GM23338 (cell line): ENCODE results near the gene ZBTB26. TPM values are rescaled to one million over a fixed set of nuclear protein-coding genes. Genes with fewer than 3 reads are reported as not detected.

Experiments
- ATAC-seq: fragments of 200-7000 bp; cut with Tn5 transposase; 3 replicates; pipeline ENCODE4 v1.9.1; 2020
- DNase-seq: peaks from one replicate; pipeline ENCODE4 v3.0.0-alpha.2; 2015; ENCODE audit warnings: low spot score
- H2AFZ ChIP-seq: fragments of 200-600 bp; sonication (generic); 2 replicates; pipeline ENCODE4 v1.8.0; 2016; ENCODE audit warnings: antibody characterized with exemption, mild to moderate bottlenecking, moderate library complexity
- H3F3A ChIP-seq: fragments of 200-600 bp; sonication (generic); replicated peaks from 2 replicates; pipeline ENCODE4 v1.8.0; 2017; ENCODE audit warnings: antibody characterized with exemption, mixed run types, low read depth
- H3K27ac ChIP-seq: fragments of 200-600 bp; sonication (generic); 2 replicates; pipeline ENCODE4 v1.6.1; 2016; ENCODE audit warnings: low read depth
- H3K27me3 ChIP-seq: fragments of 200-600 bp; sonication (generic); 2 replicates; pipeline ENCODE4 v1.8.0; 2016; ENCODE audit warnings: mild to moderate bottlenecking, mixed run types, moderate library complexity; ENCODE audit not compliant: insufficient read depth
- H3K36me3 ChIP-seq: fragments of 200-600 bp; sonication (generic); 2 replicates; pipeline ENCODE4 v1.8.0; 2016; ENCODE audit warnings: mild to moderate bottlenecking; ENCODE audit not compliant: insufficient read depth
- H3K4me1 ChIP-seq: fragments of 200-600 bp; sonication (generic); 2 replicates; pipeline ENCODE4 v1.8.0; 2016; ENCODE audit warnings: mild to moderate bottlenecking, moderate library complexity; ENCODE audit not compliant: insufficient read depth
- H3K4me2 ChIP-seq: fragments of 200-600 bp; sonication (generic); 2 replicates; pipeline ENCODE4 v1.7.1; 2017; ENCODE audit warnings: mixed run types
- H3K4me3 ChIP-seq: fragments of 200-600 bp; sonication (generic); 2 replicates; pipeline ENCODE4 v1.6.1; 2016; ENCODE audit warnings: mixed run types
- H3K79me2 ChIP-seq: fragments of 200-600 bp; sonication (generic); replicated peaks from 2 replicates; pipeline ENCODE4 v1.8.0; 2017; ENCODE audit warnings: mild to moderate bottlenecking; ENCODE audit not compliant: insufficient read depth
- H3K9me2 ChIP-seq: fragments of 200-600 bp; sonication (generic); 2 replicates; pipeline ENCODE4 v1.8.0; 2017; ENCODE audit not compliant: insufficient read depth
- H4K20me1 ChIP-seq: fragments of 200-600 bp; sonication (generic); replicated peaks from 2 replicates; pipeline ENCODE4 v1.8.0; 2017; ENCODE audit warnings: mild to moderate bottlenecking; ENCODE audit not compliant: insufficient read depth
- H3K27ac Mint-ChIP-seq: 2 replicates; pipeline ENCODE4 v1.8.0; 2020; ENCODE audit warnings: inconsistent platforms, mild to moderate bottlenecking, moderate library complexity, mixed read lengths
- H3K27me3 Mint-ChIP-seq: 3 replicates; pipeline ENCODE4 v1.8.0; 2022; ENCODE audit warnings: low read depth, mild to moderate bottlenecking, moderate library complexity, mixed read lengths, inconsistent platforms; ENCODE audit not compliant: insufficient read depth, poor library complexity
- H3K36me3 Mint-ChIP-seq: 3 replicates; pipeline ENCODE4 v1.8.0; 2021; ENCODE audit warnings: low read depth, mild to moderate bottlenecking, inconsistent platforms, moderate library complexity, mixed read lengths
- H3K4me1 Mint-ChIP-seq: 3 replicates; pipeline ENCODE4 v1.8.0; 2020; ENCODE audit warnings: mild to moderate bottlenecking, inconsistent platforms, mixed read lengths
- H3K4me3 Mint-ChIP-seq: 3 replicates; pipeline ENCODE4 v1.8.0; 2021; ENCODE audit warnings: moderate library complexity, mild to moderate bottlenecking, inconsistent platforms, mixed read lengths
- H3K9me3 Mint-ChIP-seq: 3 replicates; pipeline ENCODE4 v1.8.0; 2020; ENCODE audit warnings: moderate library complexity, mild to moderate bottlenecking, inconsistent platforms, mixed read lengths
- CREB1 ChIP-seq: fragments of 250-450 bp; sonication (Bioruptor Pico); IDR thresholded peaks from 2 replicates; pipeline ENCODE4 v1.5.0; 2020; ENCODE audit warnings: low read depth, mild to moderate bottlenecking, moderate library complexity
- EZH2 ChIP-seq: fragments of 200-600 bp; sonication (generic); IDR thresholded peaks from one replicate; pipeline ENCODE4 v1.8.0; 2017; ENCODE audit warnings: antibody characterized with exemption, mild to moderate bottlenecking, low read depth; ENCODE audit not compliant: unreplicated experiment
- EZH2phosphoT487 ChIP-seq: fragments of 200-600 bp; sonication (generic); IDR thresholded peaks from one replicate; pipeline ENCODE4 v1.8.1; 2018; ENCODE audit warnings: antibody characterized with exemption; ENCODE audit not compliant: unreplicated experiment
- JUNB ChIP-seq: IDR thresholded peaks from one replicate; pipeline ENCODE4 v1.6.1; 2016; ENCODE audit warnings: antibody characterized with exemption; ENCODE audit not compliant: unreplicated experiment
- NANOG ChIP-seq: IDR thresholded peaks from 2 replicates; pipeline ENCODE4 v1.6.1; 2016; ENCODE audit warnings: antibody characterized with exemption, borderline replicate concordance
- STAT1 ChIP-seq: IDR thresholded peaks from one replicate; pipeline ENCODE4 v1.6.1; 2016; ENCODE audit warnings: antibody characterized with exemption; ENCODE audit not compliant: unreplicated experiment
- ZNF114 ChIP-seq: fragments of 250-450 bp; sonication (Bioruptor Pico); IDR thresholded peaks from 2 replicates; pipeline ENCODE4 v1.5.0; 2020; ENCODE audit warnings: mild to moderate bottlenecking, moderate library complexity
- ZNF331 ChIP-seq: fragments of 250-450 bp; sonication (Bioruptor Pico); IDR thresholded peaks from 2 replicates; pipeline ENCODE4 v1.5.0; 2020; ENCODE audit warnings: low read depth, mild to moderate bottlenecking, moderate library complexity
- polyA plus RNA-seq: library from polyadenylated mRNA; unstranded; fragments of >200 nt; fragmentation: Nextera tagmentation; extraction: Ambion mirVana; gene quantifications from 2 replicates; pipeline ENCODE4 v1.2.1, GENCODE V29; 2016
- total RNA-seq: library from RNA; depleted of rRNA; stranded (reverse); fragments of >200 nt; shearing (Covaris generic); gene quantifications from 2 replicates; pipeline ENCODE4 v1.2.3, GENCODE V29; 2014
- TF ChIP-seq, protein P1 (sequence below): fragments of 250-450 bp; sonication (Bioruptor Pico); IDR thresholded peaks from 2 replicates; pipeline ENCODE4 v1.5.0; 2020; ENCODE audit warnings: mild to moderate bottlenecking, moderate library complexity

Gene ZBTB26
- total and polyA plus RNA-seq, 2 experiments from 2014 or later, result 3.0 to 9.0 TPM

DNA sequence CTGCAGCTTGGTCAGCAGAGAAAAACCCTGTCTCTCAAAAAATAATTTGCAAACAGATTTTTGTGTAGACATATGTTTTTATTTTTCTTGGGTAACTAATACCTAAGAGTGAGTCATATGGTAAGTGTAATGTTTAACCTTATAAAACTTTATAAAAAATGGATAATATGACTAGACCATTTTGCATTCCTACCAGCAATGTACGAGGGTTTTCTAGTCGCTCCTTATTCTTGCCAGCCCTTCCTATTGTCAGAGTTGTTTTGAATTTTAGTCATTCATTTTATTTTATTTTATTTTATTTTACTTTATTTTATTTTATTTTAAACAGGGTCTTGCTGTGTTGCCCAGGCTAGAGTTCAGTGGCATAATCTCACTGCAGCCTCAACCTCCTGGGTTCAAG, 47.3 kb upstream of the ZBTB26 start:
- Histone ChIP-seq H2AFZ (no peak overlapping the region), H3K27ac (no peak overlapping the region), H3K36me3 (no peaks in the 10 kb centered on the region), H3K27me3 (no peaks in the 10 kb centered on the region), H3K9me2 (no peaks in the 10 kb centered on the region), H3K4me3 (no peak overlapping the region), H3F3A (no peaks in the 10 kb centered on the region), H3K4me2 (no peak overlapping the region), H4K20me1 (peaks cover 20% of the 10 kb centered on the region; the same call in 1 of the 2 replicates), H3K79me2 (peaks cover 83% of the 10 kb centered on the region), H3K4me1 (no peaks in the 10 kb centered on the region)
- Mint-ChIP-seq H3K36me3 (no peaks in the 10 kb centered on the region; the same call in 1 of the 3 replicates), H3K4me1 (no peaks in the 10 kb centered on the region), H3K27ac (no peak overlapping the region), H3K4me3 (no peak overlapping the region), H3K27me3 (no peaks in the 10 kb centered on the region), H3K9me3 (no peaks in the 10 kb centered on the region)
- no peak for TF ChIP-seq EZH2
- no peak for TF ChIP-seq ZNF114 (CRISPR knock-in tag)
- TF ChIP-seq STAT1, result no peak
- no peak for TF ChIP-seq NANOG
- TF ChIP-seq CREB1 (CRISPR knock-in tag), result no peak
- TF ChIP-seq, protein P1, sequence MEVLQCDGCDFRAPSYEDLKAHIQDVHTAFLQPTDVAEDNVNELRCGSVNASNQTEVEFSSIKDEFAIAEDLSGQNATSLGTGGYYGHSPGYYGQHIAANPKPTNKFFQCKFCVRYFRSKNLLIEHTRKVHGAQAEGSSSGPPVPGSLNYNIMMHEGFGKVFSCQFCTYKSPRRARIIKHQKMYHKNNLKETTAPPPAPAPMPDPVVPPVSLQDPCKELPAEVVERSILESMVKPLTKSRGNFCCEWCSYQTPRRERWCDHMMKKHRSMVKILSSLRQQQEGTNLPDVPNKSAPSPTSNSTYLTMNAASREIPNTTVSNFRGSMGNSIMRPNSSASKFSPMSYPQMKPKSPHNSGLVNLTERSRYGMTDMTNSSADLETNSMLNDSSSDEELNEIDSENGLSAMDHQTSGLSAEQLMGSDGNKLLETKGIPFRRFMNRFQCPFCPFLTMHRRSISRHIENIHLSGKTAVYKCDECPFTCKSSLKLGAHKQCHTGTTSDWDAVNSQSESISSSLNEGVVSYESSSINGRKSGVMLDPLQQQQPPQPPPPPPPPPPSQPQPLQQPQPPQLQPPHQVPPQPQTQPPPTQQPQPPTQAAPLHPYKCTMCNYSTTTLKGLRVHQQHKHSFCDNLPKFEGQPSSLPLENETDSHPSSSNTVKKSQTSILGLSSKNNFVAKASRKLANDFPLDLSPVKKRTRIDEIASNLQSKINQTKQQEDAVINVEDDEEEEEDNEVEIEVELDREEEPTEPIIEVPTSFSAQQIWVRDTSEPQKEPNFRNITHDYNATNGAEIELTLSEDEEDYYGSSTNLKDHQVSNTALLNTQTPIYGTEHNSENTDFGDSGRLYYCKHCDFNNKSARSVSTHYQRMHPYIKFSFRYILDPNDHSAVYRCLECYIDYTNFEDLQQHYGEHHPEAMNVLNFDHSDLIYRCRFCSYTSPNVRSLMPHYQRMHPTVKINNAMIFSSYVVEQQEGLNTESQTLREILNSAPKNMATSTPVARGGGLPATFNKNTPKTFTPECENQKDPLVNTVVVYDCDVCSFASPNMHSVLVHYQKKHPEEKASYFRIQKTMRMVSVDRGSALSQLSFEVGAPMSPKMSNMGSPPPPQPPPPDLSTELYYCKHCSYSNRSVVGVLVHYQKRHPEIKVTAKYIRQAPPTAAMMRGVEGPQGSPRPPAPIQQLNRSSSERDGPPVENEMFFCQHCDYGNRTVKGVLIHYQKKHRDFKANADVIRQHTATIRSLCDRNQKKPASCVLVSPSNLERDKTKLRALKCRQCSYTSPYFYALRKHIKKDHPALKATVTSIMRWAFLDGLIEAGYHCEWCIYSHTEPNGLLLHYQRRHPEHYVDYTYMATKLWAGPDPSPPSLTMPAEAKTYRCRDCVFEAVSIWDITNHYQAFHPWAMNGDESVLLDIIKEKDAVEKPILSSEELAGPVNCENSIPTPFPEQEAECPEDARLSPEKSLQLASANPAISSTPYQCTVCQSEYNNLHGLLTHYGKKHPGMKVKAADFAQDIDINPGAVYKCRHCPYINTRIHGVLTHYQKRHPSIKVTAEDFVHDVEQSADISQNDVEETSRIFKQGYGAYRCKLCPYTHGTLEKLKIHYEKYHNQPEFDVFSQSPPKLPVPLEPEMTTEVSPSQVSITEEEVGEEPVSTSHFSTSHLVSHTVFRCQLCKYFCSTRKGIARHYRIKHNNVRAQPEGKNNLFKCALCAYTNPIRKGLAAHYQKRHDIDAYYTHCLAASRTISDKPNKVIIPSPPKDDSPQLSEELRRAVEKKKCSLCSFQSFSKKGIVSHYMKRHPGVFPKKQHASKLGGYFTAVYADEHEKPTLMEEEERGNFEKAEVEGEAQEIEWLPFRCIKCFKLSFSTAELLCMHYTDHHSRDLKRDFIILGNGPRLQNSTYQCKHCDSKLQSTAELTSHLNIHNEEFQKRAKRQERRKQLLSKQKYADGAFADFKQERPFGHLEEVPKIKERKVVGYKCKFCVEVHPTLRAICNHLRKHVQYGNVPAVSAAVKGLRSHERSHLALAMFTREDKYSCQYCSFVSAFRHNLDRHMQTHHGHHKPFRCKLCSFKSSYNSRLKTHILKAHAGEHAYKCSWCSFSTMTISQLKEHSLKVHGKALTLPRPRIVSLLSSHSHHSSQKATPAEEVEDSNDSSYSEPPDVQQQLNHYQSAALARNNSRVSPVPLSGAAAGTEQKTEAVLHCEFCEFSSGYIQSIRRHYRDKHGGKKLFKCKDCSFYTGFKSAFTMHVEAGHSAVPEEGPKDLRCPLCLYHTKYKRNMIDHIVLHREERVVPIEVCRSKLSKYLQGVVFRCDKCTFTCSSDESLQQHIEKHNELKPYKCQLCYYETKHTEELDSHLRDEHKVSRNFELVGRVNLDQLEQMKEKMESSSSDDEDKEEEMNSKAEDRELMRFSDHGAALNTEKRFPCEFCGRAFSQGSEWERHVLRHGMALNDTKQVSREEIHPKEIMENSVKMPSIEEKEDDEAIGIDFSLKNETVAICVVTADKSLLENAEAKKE (CRISPR knock-in tag), result no peak
- DNase-seq (no peak), ATAC-seq (no peak)

DNA sequence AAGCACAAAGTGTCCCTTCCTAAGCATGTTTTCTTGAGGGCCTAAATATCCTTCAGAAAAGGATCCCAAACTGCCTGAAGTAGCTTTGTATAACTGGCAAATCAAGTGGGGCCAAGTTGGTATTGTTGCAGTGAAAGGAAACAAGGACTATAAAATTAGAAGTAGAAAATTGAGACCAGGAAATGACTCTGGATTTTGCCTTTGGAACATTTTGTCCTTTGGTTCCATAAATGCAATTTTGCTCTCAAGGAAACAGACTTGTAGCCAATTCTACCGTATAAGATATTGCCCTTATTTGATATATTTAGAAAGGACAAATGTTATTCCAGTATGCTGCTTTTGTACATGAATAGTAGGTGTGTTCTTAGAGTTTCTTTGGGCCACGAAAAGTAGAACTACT, 43.9 kb upstream of the ZBTB26 start:
- no peak for ATAC-seq
- Histone ChIP-seq H3K4me3 (no peak overlapping the region), H4K20me1 (peaks cover 27% of the 10 kb centered on the region), H3K79me2 (peaks cover 57% of the 10 kb centered on the region), H3K4me2 (no peak overlapping the region), H3K36me3 (0 out of 2 replicates have a peak, but pooled peaks cover 4% of the 10 kb centered on the region), H3K9me2 (no peaks in the 10 kb centered on the region), H3K27me3 (no peaks in the 10 kb centered on the region), H3F3A (no peaks in the 10 kb centered on the region), H3K27ac (no peak overlapping the region), H2AFZ (no peak overlapping the region), H3K4me1 (no peaks in the 10 kb centered on the region)
- Mint-ChIP-seq H3K27me3 (no peaks in the 10 kb centered on the region), H3K9me3 (no peaks in the 10 kb centered on the region), H3K4me1 (no peaks in the 10 kb centered on the region), H3K36me3 (peaks cover 15% of the 10 kb centered on the region), H3K4me3 (no peak overlapping the region), H3K27ac (no peak overlapping the region)
- DNase-seq, result no peak
- TF ChIP-seq ZNF331 (CRISPR knock-in tag), result no peak
- no peak for TF ChIP-seq JUNB
- no peak for TF ChIP-seq STAT1
- TF ChIP-seq CREB1 (CRISPR knock-in tag), result no peak
- no peak for TF ChIP-seq ZNF114 (CRISPR knock-in tag)
- TF ChIP-seq EZH2, result no peak
- TF ChIP-seq EZH2phosphoT487, result no peak
